ENCODE results near the gene RIN2.

DNA sequence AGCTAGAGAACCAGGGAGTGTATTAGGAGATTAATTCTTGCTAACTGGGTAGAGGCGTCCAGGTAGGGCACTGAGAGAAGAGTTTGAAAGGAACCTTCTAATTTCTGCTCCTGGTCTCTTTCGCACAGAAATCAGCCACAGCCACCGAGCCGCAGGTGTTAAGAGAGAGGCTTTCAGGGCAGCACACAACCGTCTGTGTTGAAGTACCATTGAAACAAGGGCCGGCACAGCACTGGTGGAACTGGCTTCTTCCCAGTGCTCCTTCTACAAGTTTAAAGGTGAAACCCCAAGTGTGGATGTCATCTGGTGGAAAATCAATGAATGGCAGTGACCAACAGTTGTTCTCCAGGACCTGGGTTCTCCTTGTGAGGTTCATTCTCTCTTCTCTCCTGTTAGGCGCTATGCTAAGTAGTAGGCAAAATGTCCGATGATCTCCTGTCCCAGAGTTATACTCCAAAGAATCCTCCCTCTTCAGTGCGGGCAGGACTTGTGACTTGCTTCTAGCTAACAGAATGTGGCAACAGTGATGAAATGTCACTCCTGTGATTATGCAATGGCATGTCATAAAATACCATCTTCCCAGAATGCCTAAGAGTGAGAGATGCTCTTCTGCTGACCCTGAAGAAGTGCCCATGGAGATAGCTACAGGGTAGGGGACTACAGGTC is 15.0 kb upstream of the RIN2 start:
- TF ChIP-seq, protein P1, sequence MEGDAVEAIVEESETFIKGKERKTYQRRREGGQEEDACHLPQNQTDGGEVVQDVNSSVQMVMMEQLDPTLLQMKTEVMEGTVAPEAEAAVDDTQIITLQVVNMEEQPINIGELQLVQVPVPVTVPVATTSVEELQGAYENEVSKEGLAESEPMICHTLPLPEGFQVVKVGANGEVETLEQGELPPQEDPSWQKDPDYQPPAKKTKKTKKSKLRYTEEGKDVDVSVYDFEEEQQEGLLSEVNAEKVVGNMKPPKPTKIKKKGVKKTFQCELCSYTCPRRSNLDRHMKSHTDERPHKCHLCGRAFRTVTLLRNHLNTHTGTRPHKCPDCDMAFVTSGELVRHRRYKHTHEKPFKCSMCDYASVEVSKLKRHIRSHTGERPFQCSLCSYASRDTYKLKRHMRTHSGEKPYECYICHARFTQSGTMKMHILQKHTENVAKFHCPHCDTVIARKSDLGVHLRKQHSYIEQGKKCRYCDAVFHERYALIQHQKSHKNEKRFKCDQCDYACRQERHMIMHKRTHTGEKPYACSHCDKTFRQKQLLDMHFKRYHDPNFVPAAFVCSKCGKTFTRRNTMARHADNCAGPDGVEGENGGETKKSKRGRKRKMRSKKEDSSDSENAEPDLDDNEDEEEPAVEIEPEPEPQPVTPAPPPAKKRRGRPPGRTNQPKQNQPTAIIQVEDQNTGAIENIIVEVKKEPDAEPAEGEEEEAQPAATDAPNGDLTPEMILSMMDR (conservative IDR thresholded peaks at IDR 0.05) = no peak
- no peak for TF ChIP-seq ZFX (IDR thresholded peaks at IDR 0.05)

Measured in C4-2B (cell line).